Sigmoid colon (tissue), 7 donors: ENCODE data around the gene YPEL2. TPM values are rescaled to one million over a fixed set of nuclear protein-coding genes. Genes with fewer than 3 reads are reported as not detected.
"Not testable (repeated sequence)": the region's sequence is repeated elsewhere in the genome, so short reads cannot be mapped to it uniquely, and the experiment has no call there.

Source experiments
- DNase-seq: peaks from one replicate; pipeline ENCODE4 v3.0.0-alpha.2; 2019
- H3K27ac ChIP-seq, 4 donors: fragments of 200-600 bp; sonication (generic); one replicate each; pipeline ENCODE4 v1.5.1; 2016 to 2019; ENCODE audit warnings: mild to moderate bottlenecking in 1 of 4
- H3K27me3 ChIP-seq, 3 donors: fragments of 200-600 bp; sonication (generic); one replicate each; pipeline ENCODE4 v1.5.1; 2019; ENCODE audit warnings: mild to moderate bottlenecking in 1 of 3
- H3K36me3 ChIP-seq, 4 donors: fragments of 200-600 bp; sonication (generic); one replicate each; pipeline ENCODE4 v1.5.1; 2016 to 2019
- H3K4me1 ChIP-seq, 4 donors: fragments of 200-600 bp; sonication (generic); one replicate each; pipeline ENCODE4 v1.5.1; 2017 to 2019
- H3K4me3 ChIP-seq, 4 donors: fragments of 200-600 bp; sonication (generic); one replicate each; pipeline ENCODE4 v1.5.1; 2017 to 2019; ENCODE audit warnings: mild to moderate bottlenecking in 2 of 4, moderate library complexity in 1 of 4
- H3K9me3 ChIP-seq, 4 donors: fragments of 200-600 bp in 3 of 4; sonication (generic) in 3 of 4; one replicate each; pipeline versions ENCODE4 v1.5.1 to v1.6.1; 2013 to 2019
- EP300 ChIP-seq, 4 donors: sonication (generic); formaldehyde crosslinking; IDR thresholded peaks; one replicate each; pipeline ENCODE4 v1.6.1; 2017; ENCODE audit warnings: antibody characterized with exemption in 4 of 4
- POLR2A ChIP-seq, 2 donors: fragments of 450-650 bp; IDR thresholded peaks; one replicate each; pipeline ENCODE4 v1.6.1; 2016; ENCODE audit warnings: antibody characterized with exemption in 2 of 2, mild to moderate bottlenecking in 2 of 2, moderate library complexity in 2 of 2
- POLR2AphosphoS5 ChIP-seq, 4 donors: sonication (generic); formaldehyde crosslinking; IDR thresholded peaks; one replicate each; pipeline ENCODE4 v1.6.1; 2017; ENCODE audit warnings: antibody characterized with exemption in 4 of 4
- WGBS, 2 donors: extraction: QIAGEN DNeasy Blood & Tissue Kit; methylation state at CpG; one replicate each; pipeline ENCODE4 v1.1.7; 2013; 5-methylcytosine and 5-hydroxymethylcytosine counted together
- intact Hi-C: fragments of 100-400 bp; cut with DNase I; formaldehyde crosslinking; loops from one replicate; pipeline ENCODE4 v1.15.1; 2023
- polyA plus RNA-seq, 3 donors: library from polyadenylated mRNA; stranded (reverse); fragments of 200-250 nt; gene quantifications; one replicate each; pipeline ENCODE4 v1.2.3, GENCODE V29; 2013
- total RNA-seq, 4 donors: library from RNA; depleted of rRNA; stranded (reverse); fragments of >200 nt; gene quantifications; one replicate each; pipeline ENCODE4 v1.1.0, GENCODE V29; 2016
- TF ChIP-seq, protein P1 (sequence below), 4 experiments: fragments of 450-650 bp in 3 of 4; fragments of 200-600 bp in 1 of 4; IDR thresholded peaks; one replicate each; pipeline ENCODE4 v1.5.1; 2016 to 2019; ENCODE audit warnings: antibody characterized with exemption in 4 of 4, mild to moderate bottlenecking in 3 of 4, moderate library complexity in 2 of 4
- donor health status: healthy with polysubstance abuse.
- donor health status: Bipolar disorder and iron deficiency.
- donor health status: healthy.

The YPEL2 gene
- total and polyA plus RNA-seq, 7 donors: 10.2 to 35.7 (median 25.8) TPM

DNA sequence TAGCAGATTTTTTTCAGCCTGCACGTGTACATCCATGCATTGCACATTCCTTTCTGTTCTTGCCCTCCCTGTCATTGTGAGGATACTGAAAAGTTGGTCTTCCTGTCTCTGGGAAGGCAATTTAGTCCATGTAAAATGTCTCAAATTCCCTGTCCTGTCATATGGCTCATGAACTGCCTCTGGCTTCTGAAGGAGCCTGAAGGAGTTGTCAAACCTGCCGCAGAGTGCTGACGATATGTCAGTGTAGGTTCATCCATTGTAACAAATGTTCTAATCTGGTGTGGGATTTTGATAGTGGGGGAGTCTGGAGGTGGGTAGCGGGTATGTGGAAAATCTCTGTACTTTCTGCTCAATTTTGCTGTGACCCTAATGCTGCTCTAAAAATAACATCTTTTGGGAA is 59.6 kb downstream of the YPEL2 start:
- WGBS, 2 donors: 94 to 95% methylated on average over 4 of the region's 4 CpGs
- TF ChIP-seq POLR2AphosphoS5 (IDR thresholded peaks at IDR 0.05) (no peak), POLR2A (IDR thresholded peaks at IDR 0.05) (no peak), EP300 (IDR thresholded peaks at IDR 0.05) (no peak)
- TF ChIP-seq, protein P1, sequence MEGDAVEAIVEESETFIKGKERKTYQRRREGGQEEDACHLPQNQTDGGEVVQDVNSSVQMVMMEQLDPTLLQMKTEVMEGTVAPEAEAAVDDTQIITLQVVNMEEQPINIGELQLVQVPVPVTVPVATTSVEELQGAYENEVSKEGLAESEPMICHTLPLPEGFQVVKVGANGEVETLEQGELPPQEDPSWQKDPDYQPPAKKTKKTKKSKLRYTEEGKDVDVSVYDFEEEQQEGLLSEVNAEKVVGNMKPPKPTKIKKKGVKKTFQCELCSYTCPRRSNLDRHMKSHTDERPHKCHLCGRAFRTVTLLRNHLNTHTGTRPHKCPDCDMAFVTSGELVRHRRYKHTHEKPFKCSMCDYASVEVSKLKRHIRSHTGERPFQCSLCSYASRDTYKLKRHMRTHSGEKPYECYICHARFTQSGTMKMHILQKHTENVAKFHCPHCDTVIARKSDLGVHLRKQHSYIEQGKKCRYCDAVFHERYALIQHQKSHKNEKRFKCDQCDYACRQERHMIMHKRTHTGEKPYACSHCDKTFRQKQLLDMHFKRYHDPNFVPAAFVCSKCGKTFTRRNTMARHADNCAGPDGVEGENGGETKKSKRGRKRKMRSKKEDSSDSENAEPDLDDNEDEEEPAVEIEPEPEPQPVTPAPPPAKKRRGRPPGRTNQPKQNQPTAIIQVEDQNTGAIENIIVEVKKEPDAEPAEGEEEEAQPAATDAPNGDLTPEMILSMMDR (IDR thresholded peaks at IDR 0.05): no peak
- intact Hi-C loops: no loop called here
- peaks cover 0 to 46% (median 24%) of the 10 kb centered on the region in 4 donors for H3K36me3 ChIP-seq
- H3K4me3 ChIP-seq: no peak overlapping the region
- DNase-seq: no peak
- peak overlapping the region in 1 of 4 donors; percentile 18 for H3K27ac ChIP-seq
- peaks cover 0 to 36% (median 29%) of the 10 kb centered on the region in 4 donors for H3K4me1 ChIP-seq
- H3K9me3 ChIP-seq: no peaks in the 10 kb centered on the region
- H3K27me3 ChIP-seq: no peaks in the 10 kb centered on the region

DNA sequence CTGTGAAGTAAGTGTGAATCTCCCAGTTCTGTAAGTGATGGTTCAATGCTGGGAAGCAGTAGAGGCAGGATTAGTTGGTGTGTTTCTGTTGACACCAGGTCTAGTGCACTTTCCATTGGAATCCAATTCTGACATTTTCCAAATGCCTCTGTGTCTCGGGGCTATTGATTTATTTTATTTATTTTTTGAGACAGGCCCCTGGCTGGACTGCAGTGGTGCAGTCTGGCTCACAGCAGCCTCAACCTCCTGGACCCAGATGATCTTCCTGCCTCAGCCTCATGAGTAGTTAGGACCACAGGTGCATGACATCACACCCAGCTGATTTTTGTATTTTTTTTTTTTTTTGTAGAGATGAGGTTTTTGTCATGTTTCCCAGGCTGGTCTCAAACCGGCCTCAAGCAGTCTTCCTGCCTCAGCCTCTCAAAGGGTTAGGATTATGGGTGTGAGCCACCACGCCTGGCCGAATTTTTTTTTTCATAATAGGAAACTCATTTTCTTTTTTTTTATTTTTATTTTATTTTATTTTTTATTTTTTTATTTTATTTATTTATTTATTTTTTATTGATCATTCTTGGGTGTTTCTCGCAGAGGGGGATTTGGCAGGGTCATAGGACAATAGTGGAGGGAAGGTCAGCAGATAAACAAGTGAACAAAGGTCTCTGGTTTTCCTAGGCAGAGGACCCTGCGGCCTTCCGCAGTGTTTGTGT is 61.7 kb downstream of the YPEL2 start:
- intact Hi-C loops: no loop called here
- H3K4me3 ChIP-seq: no peak overlapping the region
- DNase-seq: no peak
- peak overlapping the region in 2 of 4 donors; percentile 1 to 42 for H3K27ac ChIP-seq
- 90 to 91% methylated on average over 5 of the region's 7 CpGs for WGBS, 2 donors
- H3K9me3 ChIP-seq: no peaks in the 10 kb centered on the region
- peaks cover 12 to 66% (median 39%) of the 10 kb centered on the region in 4 donors for H3K36me3 ChIP-seq
- TF ChIP-seq EP300 (IDR thresholded peaks at IDR 0.05) (no peak), POLR2A (IDR thresholded peaks at IDR 0.05) (no peak), POLR2AphosphoS5 (IDR thresholded peaks at IDR 0.05) (peak in 2 of 4 donors; percentile 14 to 20)
- TF ChIP-seq, protein P1 (IDR thresholded peaks at IDR 0.05): no peak
- no peaks in the 10 kb centered on the region for H3K27me3 ChIP-seq
- peaks cover 0 to 20% (median 12%) of the 10 kb centered on the region in 4 donors for H3K4me1 ChIP-seq

DNA sequence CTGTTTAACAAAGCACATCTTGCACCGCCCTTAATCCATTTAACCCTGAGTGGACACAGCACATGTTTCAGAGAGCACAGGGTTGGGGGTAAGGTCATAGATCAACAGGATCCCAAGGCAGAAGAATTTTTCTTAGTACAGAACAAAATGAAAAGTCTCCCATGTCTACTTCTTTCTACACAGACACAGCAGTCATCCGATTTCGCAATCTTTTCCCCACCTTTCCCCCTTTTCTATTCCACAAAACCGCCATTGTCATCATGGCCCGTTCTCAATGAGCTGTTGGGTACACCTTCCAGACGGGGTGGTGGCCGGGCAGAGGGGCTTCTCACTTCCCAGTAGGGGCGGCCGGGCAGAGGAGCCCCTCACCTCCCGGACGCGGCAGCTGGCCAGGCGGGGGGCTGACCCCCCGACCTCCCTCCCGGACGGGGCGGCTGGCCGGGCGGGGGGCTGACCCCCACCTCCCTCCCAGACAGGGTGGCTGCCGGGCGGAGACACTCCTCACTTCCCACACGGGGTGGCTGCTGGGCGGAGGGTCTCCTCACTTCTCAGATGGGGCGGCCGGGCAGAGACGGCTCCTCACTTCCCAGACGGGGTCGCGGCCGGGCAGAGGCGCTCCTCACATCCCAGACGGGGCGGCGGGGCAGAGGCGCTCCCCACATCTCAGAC is 62.4 kb downstream of the YPEL2 start:
- Histone ChIP-seq H3K36me3 (peaks cover 14 to 73% (median 35%) of the 10 kb centered on the region in 4 donors), H3K4me1 (peaks cover 0 to 12% (median 5%) of the 10 kb centered on the region in 4 donors)
- WGBS, 2 donors: 95% methylated on average over 34 of the region's 35 CpGs
- intact Hi-C loops, H3K27me3 ChIP-seq, H3K9me3 ChIP-seq, H3K4me3 ChIP-seq, DNase-seq, H3K27ac ChIP-seq: not testable (repeated sequence)

DNA sequence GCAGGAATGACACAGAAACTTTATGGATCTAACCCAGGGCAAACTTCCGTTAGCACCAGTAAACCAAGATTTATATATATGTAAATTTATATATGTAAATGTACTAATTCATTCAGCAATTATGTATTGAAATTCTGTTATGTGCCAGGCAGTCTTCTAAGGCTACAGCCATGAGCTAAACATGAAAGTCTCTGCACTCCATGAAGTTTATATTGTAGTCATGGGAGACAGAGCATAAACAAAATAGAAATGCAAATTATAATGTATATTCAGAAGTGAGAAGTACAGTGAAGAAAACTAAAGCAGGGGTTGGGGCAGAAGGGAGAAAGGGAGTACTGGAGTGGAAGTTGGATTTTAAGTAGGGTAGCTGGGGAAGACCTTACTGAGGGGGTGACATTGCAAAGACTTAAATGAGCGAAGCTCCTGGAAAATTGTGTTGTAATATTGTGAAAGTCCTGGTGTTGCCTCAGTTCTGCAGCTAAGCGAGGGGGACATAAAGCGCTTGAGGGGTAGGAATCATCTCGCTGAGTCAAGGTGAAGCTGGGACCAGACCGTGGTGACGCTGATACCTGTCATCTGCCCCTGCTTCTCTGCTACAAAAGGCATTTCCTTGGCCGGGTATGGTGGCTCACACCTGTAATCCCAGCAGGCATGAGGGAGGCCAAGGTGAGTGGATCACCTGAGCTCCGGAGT is 64.8 kb downstream of the YPEL2 start:
- Histone ChIP-seq H3K36me3 (peaks cover 14 to 68% (median 19%) of the 10 kb centered on the region in 4 donors), H3K4me3 (no peak overlapping the region), H3K9me3 (no peaks in the 10 kb centered on the region), H3K27ac (no peak overlapping the region), H3K4me1 (peaks cover 0 to 8% (median 6%) of the 10 kb centered on the region in 4 donors), H3K27me3 (no peaks in the 10 kb centered on the region)
- TF ChIP-seq, protein P1 (IDR thresholded peaks at IDR 0.05): no peak
- TF ChIP-seq POLR2AphosphoS5 (IDR thresholded peaks at IDR 0.05): no peak
- TF ChIP-seq POLR2A (IDR thresholded peaks at IDR 0.05): no peak
- WGBS, 2 donors: 94 to 97% methylated on average over 9 of the region's 9 CpGs
- no peak for DNase-seq
- intact Hi-C loops: no loop called here
